Fibroblast of villous mesenchyme (primary cell): ENCODE measurements around the gene B4GALT3. TPM values are rescaled to one million over a fixed set of nuclear protein-coding genes. Genes with fewer than 3 reads are reported as not detected.

ENCODE experiments used
- DNase-seq: peaks from one replicate; pipeline ENCODE4 v3.0.0-alpha.2; 2010; ENCODE audit warnings: low read depth
- H3K4me3 ChIP-seq: 2 replicates; pipeline ENCODE4 v1.5.1; 2011; ENCODE audit warnings: low read depth, mild to moderate bottlenecking, low read length
- CTCF ChIP-seq: IDR thresholded peaks from 2 replicates; pipeline ENCODE4 v1.5.1; 2012; ENCODE audit warnings: low read depth, mild to moderate bottlenecking, low read length; ENCODE audit not compliant: insufficient read depth
- total RNA-seq: library from RNA; depleted of rRNA; stranded (reverse); fragments of >200 nt; gene quantifications from 2 replicates; pipeline ENCODE4 v1.2.3, GENCODE V29; 2012

The B4GALT3 gene
- total RNA-seq, 1 donor, result 22.5 TPM

DNA sequence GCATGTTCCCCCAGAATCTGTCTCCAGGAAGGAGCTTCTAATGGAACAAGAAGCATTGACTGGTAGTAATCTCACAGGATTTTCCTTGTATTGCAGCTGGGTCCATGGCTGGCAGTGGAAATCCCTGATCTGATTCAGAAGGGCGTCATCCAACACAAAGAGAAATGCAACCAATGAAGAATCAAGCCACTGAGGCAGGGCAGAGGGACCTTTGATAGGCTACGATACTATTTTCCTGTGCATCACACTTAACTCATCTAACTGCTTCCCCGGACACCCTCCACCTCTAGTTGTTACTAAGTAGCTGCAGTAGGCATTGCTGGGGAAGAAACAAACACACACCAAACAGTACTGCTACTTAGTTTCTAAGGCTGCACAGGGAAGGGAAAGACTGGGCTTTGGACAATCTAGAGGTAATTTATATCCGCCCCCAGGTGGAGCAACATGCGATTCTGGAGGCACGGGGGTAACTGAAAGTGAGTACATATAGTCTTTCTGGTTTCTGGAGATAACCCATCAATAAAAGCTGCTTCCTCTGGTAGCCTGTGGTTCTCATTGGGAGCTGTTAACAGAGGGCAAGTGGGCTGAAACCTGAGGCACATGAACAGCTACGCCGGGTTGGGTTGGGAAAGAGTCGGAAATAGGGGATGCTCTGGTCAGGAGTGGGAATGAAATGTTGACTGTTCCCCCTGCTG, 18.8 kb downstream of the B4GALT3 start:
- DNase-seq, result no peak
- H3K4me3 ChIP-seq, result peak overlapping the region; percentile 93
- no peak for TF ChIP-seq CTCF

- TF ChIP-seq CTCF, result no peak
- no peak for DNase-seq
- H3K4me3 ChIP-seq, result no peak overlapping the region
These were observed 19.4 kb downstream of the B4GALT3 start for GRCh38 chr1:161157867-161158266.

DNA sequence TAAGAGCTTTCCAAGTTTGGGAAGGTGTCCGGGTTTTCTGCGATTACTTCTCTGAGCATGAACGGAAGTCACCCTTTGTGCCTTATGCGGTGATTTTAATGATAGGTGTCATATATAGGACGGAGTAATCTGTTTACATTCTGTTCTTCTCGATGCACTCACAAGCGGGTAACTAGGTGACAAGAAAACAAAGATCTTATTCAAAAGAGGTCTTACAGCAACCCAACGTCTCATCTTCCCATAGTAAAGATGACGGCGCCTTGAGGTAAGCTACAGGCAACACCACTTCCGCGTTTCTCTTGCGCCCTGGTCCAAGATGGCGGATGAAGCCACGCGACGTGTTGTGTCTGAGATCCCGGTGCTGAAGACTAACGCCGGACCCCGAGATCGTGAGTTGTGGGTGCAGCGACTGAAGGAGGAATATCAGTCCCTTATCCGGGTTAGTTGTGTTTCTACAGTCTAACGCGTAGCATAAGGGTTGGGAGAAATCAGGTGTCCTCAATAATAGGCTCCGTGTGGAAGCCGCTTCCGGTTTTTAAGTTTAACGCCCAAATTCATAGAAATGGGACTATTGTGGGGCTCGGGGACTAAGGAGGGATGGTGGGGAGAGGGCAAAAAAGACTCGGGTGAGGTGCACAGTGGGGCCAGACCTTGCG, 23.5 kb downstream of the B4GALT3 start, which contains the start of gene UFC1:
UFC1 (plus strand) TSS at position 297 of the 656 bp plus-strand sequence; CDS start at position 317, 20 bp downstream.
- no peak for TF ChIP-seq CTCF

GRCh38 chr1:161153176-161153575, 24.1 kb downstream of the B4GALT3 start:
- peak overlapping the region; percentile 98 for H3K4me3 ChIP-seq
- no peak for DNase-seq
- no peak for TF ChIP-seq CTCF

More for the DNA sequence above, 23.5 kb downstream of the B4GALT3 start, which contains the start of gene UFC1:
- peak within 1 kb of the TSS; percentile 98 for H3K4me3 ChIP-seq
- DNase-seq, result peak; percentile 93

GRCh38 chr1:161145832-161146231, 31.5 kb downstream of the B4GALT3 start:
- DNase-seq, result no peak
- no peak for TF ChIP-seq CTCF
- no peak overlapping the region for H3K4me3 ChIP-seq

DNA sequence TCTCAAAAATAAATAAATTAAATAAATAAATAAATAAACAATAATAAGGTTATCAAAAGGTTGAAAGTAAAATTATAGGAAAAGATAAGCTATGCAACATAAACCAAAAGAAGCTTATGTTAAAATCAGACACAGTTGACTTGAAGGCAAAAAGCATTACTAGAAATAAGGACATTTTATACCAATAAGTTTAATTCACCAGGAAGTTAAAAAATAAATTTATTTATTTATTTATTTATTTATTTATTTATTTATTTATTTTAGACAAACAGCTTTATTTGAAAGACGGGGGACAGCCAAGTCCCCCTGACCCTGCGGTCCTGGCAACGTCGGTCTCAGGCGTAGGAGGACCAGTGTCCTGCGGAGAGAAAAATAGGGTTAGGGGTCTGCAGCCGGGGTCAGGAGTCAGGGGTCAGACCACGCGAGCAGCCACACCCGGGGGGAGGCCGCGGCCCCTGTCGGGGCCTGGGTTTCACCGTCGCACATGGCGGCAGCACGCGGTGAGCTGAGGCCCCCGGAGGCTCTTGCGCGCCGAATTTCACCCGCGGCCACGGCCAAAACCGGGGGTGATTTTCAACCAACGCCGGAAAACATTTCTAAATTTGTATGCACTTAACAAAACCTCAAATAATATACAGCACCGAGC, 36.4 kb downstream of the B4GALT3 start:
- TF ChIP-seq CTCF, result no peak
- no peak for DNase-seq
- no peak overlapping the region for H3K4me3 ChIP-seq
